Stimulated activated CD4-positive, alpha-beta T cell treated with anti-CD3 and anti-CD28 coated beads, Interleukin-1b, Interleukin-23, amount 100 ng/mL, for 24 hours (primary cell): ENCODE measurements around the gene AK9.
"Not testable (repeated sequence)": the region's sequence is repeated elsewhere in the genome, so short reads cannot be mapped to it uniquely, and the experiment has no call there.

Experiments used
- DNase-seq, 4 experiments: peaks; one replicate each; pipeline ENCODE4 v3.0.0-alpha.2; 2020; ENCODE audit warnings: low read depth in 4 of 4, low spot score in 1 of 4

AK9 gene

GRCh38 chr6:109690737-109691621, at the start of gene AK9, which contains the start of gene FIG4:
Gene AK9, minus strand, starts transcription at chr6:109691202. Its CDS starts 15,457 bp downstream, at chr6:109675745.
Gene FIG4, plus strand, starts transcription at chr6:109691296. Its CDS starts 140 bp downstream, at chr6:109691436.
- DNase-seq = peak; percentile 73 to 88 (median 80)

- DNase-seq = no peak
Measured at GRCh38 chr6:109740787-109741186, 49.8 kb upstream of the AK9 start.

GRCh38 chr6:109739686-109740085, 48.7 kb upstream of the AK9 start:
- no peak for DNase-seq

- DNase-seq = no peak
Measured at GRCh38 chr6:109738667-109739066, 47.7 kb upstream of the AK9 start.

GRCh38 chr6:109738255-109738654, 47.3 kb upstream of the AK9 start:
- no peak for DNase-seq

- DNase-seq = no peak
Measured at GRCh38 chr6:109736273-109737025, 45.4 kb upstream of the AK9 start.

GRCh38 chr6:109725250-109725649, 34.2 kb upstream of the AK9 start:
- not testable (repeated sequence) for DNase-seq

- DNase-seq = no peak
Measured at GRCh38 chr6:109722564-109723254, 31.7 kb upstream of the AK9 start.

- no peak for DNase-seq
Measured at GRCh38 chr6:109722011-109722410, 31.0 kb upstream of the AK9 start.

- no peak for DNase-seq
Measured at GRCh38 chr6:109720311-109720710, 29.3 kb upstream of the AK9 start.

GRCh38 chr6:109718991-109719390, 28.0 kb upstream of the AK9 start:
- no peak for DNase-seq

- no peak for DNase-seq
Measured at GRCh38 chr6:109717971-109718370, 27.0 kb upstream of the AK9 start.

- DNase-seq = no peak
Measured at GRCh38 chr6:109715616-109716015, 24.6 kb upstream of the AK9 start.

- DNase-seq = no peak
Measured at GRCh38 chr6:109714611-109715010, 23.6 kb upstream of the AK9 start.

- DNase-seq = no peak
Measured at GRCh38 chr6:109714166-109714565, 23.2 kb upstream of the AK9 start.

GRCh38 chr6:109713097-109713496, 22.1 kb upstream of the AK9 start:
- DNase-seq = no peak

GRCh38 chr6:109708099-109708498, 17.1 kb upstream of the AK9 start:
- DNase-seq = not testable (repeated sequence)

GRCh38 chr6:109706513-109706912, 15.5 kb upstream of the AK9 start:
- no peak for DNase-seq

GRCh38 chr6:109705258-109705657, 14.3 kb upstream of the AK9 start:
- peak; percentile 37 to 61 (median 52) for DNase-seq

- no peak for DNase-seq
Measured at GRCh38 chr6:109702791-109703190, 11.8 kb upstream of the AK9 start.

- DNase-seq = no peak
Measured at GRCh38 chr6:109701774-109702173, 10.8 kb upstream of the AK9 start.
